Suprapubic skin (tissue), 4 donors: ENCODE measurements around the gene SEC61A2. TPM values are rescaled to one million over a fixed set of nuclear protein-coding genes. Genes with fewer than 3 reads are reported as not detected.

Experiments
- DNase-seq, 2 donors: peaks; one replicate each; pipeline ENCODE4 v3.0.0-alpha.2; 2019; ENCODE audit warnings: low spot score in 2 of 2
- H3K27ac ChIP-seq: fragments of 200-600 bp; sonication (generic); one replicate; pipeline ENCODE4 v1.5.1; 2019
- H3K27me3 ChIP-seq: fragments of 200-600 bp; sonication (generic); one replicate; pipeline ENCODE4 v1.5.1; 2019
- H3K36me3 ChIP-seq: fragments of 200-600 bp; sonication (generic); one replicate; pipeline ENCODE4 v1.5.1; 2019
- H3K4me1 ChIP-seq: fragments of 200-600 bp; sonication (generic); one replicate; pipeline ENCODE4 v1.5.1; 2019
- H3K4me3 ChIP-seq: fragments of 200-600 bp; sonication (generic); one replicate; pipeline ENCODE4 v1.5.1; 2019; ENCODE audit warnings: mild to moderate bottlenecking
- H3K9me3 ChIP-seq: fragments of 200-600 bp; sonication (generic); one replicate; pipeline ENCODE4 v1.5.1; 2019
- CTCF ChIP-seq, 2 donors: fragments of 200-600 bp in 1 of 2; fragments of 450-650 bp in 1 of 2; sonication (generic) in 1 of 2; IDR thresholded peaks; one replicate each; pipeline ENCODE4 v1.5.1; 2016 to 2019; ENCODE audit warnings: antibody characterized with exemption in 2 of 2, mild to moderate bottlenecking in 1 of 2, moderate library complexity in 1 of 2
- EP300 ChIP-seq: sonication (generic); formaldehyde crosslinking; IDR thresholded peaks from one replicate; pipeline ENCODE4 v1.6.1; 2017; ENCODE audit warnings: antibody characterized with exemption
- POLR2A ChIP-seq, 2 donors: fragments of 450-650 bp; IDR thresholded peaks; one replicate each; pipeline ENCODE4 v1.6.1; 2017; ENCODE audit warnings: antibody characterized with exemption in 2 of 2, mild to moderate bottlenecking in 2 of 2, moderate library complexity in 2 of 2
- POLR2AphosphoS5 ChIP-seq, 3 donors: sonication (generic); formaldehyde crosslinking; IDR thresholded peaks; one replicate each; pipeline ENCODE4 v1.6.1; 2017; ENCODE audit warnings: antibody characterized with exemption in 3 of 3
- WGBS: methylation state at CpG from one replicate; pipeline ENCODE4 v1.1.5; 2018; 5-methylcytosine and 5-hydroxymethylcytosine counted together
- total RNA-seq, 4 donors: library from RNA; depleted of rRNA; stranded (reverse); fragments of >200 nt; gene quantifications; one replicate each; pipeline ENCODE4 v1.1.0, GENCODE V29; 2016

Gene SEC61A2
- total RNA-seq, 4 donors from 2014 or later: 3.5 to 18.3 (median 7.3) TPM

- TF ChIP-seq CTCF (IDR thresholded peaks at IDR 0.05): no peak
- TF ChIP-seq POLR2AphosphoS5 (IDR thresholded peaks at IDR 0.05): no peak
- TF ChIP-seq EP300: no peak
- no peak for TF ChIP-seq POLR2A (IDR thresholded peaks at IDR 0.05)
- Histone ChIP-seq H3K9me3 (no peaks in the 10 kb centered on the region), H3K27ac (no peak overlapping the region), H3K36me3 (peaks cover 54% of the 10 kb centered on the region), H3K4me3 (no peak overlapping the region), H3K4me1 (no peaks in the 10 kb centered on the region), H3K27me3 (no peaks in the 10 kb centered on the region)
- 97% methylated on average over 3 of the region's 3 CpGs for WGBS
- no peak for DNase-seq
Observed at GRCh38 chr10:12144538-12144937, 15.1 kb downstream of the SEC61A2 start.

- WGBS: 73% methylated on average over 4 of the region's 4 CpGs
- no peak for TF ChIP-seq EP300
- TF ChIP-seq POLR2A (IDR thresholded peaks at IDR 0.05): no peak
- no peak for TF ChIP-seq CTCF (IDR thresholded peaks at IDR 0.05)
- no peak for TF ChIP-seq POLR2AphosphoS5 (IDR thresholded peaks at IDR 0.05)
- H3K27me3 ChIP-seq: no peaks in the 10 kb centered on the region
- no peak for DNase-seq
- peaks cover 29% of the 10 kb centered on the region for H3K36me3 ChIP-seq
- no peaks in the 10 kb centered on the region for H3K9me3 ChIP-seq
- H3K4me3 ChIP-seq: no peak overlapping the region
- no peak overlapping the region for H3K27ac ChIP-seq
- no peaks in the 10 kb centered on the region for H3K4me1 ChIP-seq
Observed at GRCh38 chr10:12150163-12150562, 20.7 kb downstream of the SEC61A2 start.

GRCh38 chr10:12154516-12154915 is 25.0 kb downstream of the SEC61A2 start:
- WGBS: 90% methylated on average over 6 of the region's 6 CpGs
- Histone ChIP-seq H3K4me1 (no peaks in the 10 kb centered on the region), H3K9me3 (no peaks in the 10 kb centered on the region), H3K27ac (no peak overlapping the region), H3K4me3 (no peak overlapping the region), H3K36me3 (peaks cover 44% of the 10 kb centered on the region), H3K27me3 (no peaks in the 10 kb centered on the region)
- no peak for TF ChIP-seq POLR2A (IDR thresholded peaks at IDR 0.05)
- TF ChIP-seq EP300: no peak
- TF ChIP-seq POLR2AphosphoS5 (IDR thresholded peaks at IDR 0.05): no peak
- TF ChIP-seq CTCF (IDR thresholded peaks at IDR 0.05): no peak
- DNase-seq: no peak

- Histone ChIP-seq H3K4me1 (no peaks in the 10 kb centered on the region), H3K36me3 (peaks cover 54% of the 10 kb centered on the region), H3K4me3 (no peak overlapping the region), H3K27me3 (no peaks in the 10 kb centered on the region), H3K27ac (no peak overlapping the region), H3K9me3 (no peaks in the 10 kb centered on the region)
- no peak for DNase-seq
- TF ChIP-seq POLR2A (IDR thresholded peaks at IDR 0.05): no peak
- TF ChIP-seq EP300: no peak
- no peak for TF ChIP-seq CTCF (IDR thresholded peaks at IDR 0.05)
- TF ChIP-seq POLR2AphosphoS5 (IDR thresholded peaks at IDR 0.05): no peak
- 92% methylated on average over 14 of the region's 14 CpGs for WGBS
Observed at GRCh38 chr10:12156367-12157123, 27.1 kb downstream of the SEC61A2 start.

- Histone ChIP-seq H3K36me3 (peaks cover 68% of the 10 kb centered on the region), H3K27ac (no peak overlapping the region), H3K4me3 (no peak overlapping the region), H3K4me1 (no peaks in the 10 kb centered on the region), H3K27me3 (no peaks in the 10 kb centered on the region), H3K9me3 (no peaks in the 10 kb centered on the region)
- 90% methylated on average over 3 of the region's 3 CpGs for WGBS
- TF ChIP-seq CTCF (IDR thresholded peaks at IDR 0.05) (no peak), POLR2A (IDR thresholded peaks at IDR 0.05) (no peak), EP300 (no peak), POLR2AphosphoS5 (IDR thresholded peaks at IDR 0.05) (no peak)
- DNase-seq: no peak
Observed at GRCh38 chr10:12158111-12158510, 28.6 kb downstream of the SEC61A2 start.
